ENCODE data around the gene RGS2.

DNA sequence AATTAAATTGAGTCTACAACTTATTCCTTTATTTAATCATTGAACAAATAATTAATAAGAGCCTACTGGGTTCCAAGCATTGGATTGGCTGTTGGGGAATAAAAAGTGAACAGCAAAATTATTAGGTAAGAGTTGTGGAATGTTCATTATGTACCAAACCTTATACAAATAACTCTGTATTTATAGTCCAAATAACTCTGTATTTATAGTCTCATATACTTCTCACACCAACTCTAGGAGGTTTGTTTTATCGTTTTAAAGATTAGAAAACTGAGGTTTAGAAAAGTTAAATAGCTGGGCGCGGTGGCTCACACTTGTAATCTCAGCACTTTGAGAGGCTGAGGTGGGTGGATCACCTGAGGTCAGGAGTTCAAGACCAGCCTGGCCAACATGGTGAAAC, 40.6 kb downstream of the RGS2 start:
- TF ChIP-seq, protein P1, sequence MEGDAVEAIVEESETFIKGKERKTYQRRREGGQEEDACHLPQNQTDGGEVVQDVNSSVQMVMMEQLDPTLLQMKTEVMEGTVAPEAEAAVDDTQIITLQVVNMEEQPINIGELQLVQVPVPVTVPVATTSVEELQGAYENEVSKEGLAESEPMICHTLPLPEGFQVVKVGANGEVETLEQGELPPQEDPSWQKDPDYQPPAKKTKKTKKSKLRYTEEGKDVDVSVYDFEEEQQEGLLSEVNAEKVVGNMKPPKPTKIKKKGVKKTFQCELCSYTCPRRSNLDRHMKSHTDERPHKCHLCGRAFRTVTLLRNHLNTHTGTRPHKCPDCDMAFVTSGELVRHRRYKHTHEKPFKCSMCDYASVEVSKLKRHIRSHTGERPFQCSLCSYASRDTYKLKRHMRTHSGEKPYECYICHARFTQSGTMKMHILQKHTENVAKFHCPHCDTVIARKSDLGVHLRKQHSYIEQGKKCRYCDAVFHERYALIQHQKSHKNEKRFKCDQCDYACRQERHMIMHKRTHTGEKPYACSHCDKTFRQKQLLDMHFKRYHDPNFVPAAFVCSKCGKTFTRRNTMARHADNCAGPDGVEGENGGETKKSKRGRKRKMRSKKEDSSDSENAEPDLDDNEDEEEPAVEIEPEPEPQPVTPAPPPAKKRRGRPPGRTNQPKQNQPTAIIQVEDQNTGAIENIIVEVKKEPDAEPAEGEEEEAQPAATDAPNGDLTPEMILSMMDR (IDR thresholded peaks at IDR 0.05 in 2 of 3, conservative IDR thresholded peaks at IDR 0.05 in 1 of 3; ENCODE audit: insufficient read depth in 2 of 3, low read depth in 1 of 3, low read length in 3 of 3) = no peak
- TF ChIP-seq NR4A1 (CRISPR knock-in tag; IDR thresholded peaks at IDR 0.05) (no peak), NR4A1 (tag; IDR thresholded peaks at IDR 0.05) (no peak), MAFF (IDR thresholded peaks at IDR 0.05; ENCODE audit: low read length) (no peak), EZH2 (IDR thresholded peaks at IDR 0.05; ENCODE audit: borderline replicate concordance, low read depth, low read length) (no peak), STAT5B (CRISPR knock-in tag; IDR thresholded peaks at IDR 0.05) (no peak), NR3C1 (CRISPR knock-in tag; IDR thresholded peaks at IDR 0.05) (no peak), ZNF121 (CRISPR knock-in tag; conservative IDR thresholded peaks at IDR 0.05) (no peak), SMC3 (conservative IDR thresholded peaks at IDR 0.05; ENCODE audit: insufficient read depth, low read depth, low read length) (no peak), KAT8 (IDR thresholded peaks at IDR 0.05; ENCODE audit: low read depth) (no peak), RAD51 (IDR thresholded peaks at IDR 0.05; ENCODE audit: borderline replicate concordance, low read depth) (no peak)
- TF ChIP-seq, protein P2, sequence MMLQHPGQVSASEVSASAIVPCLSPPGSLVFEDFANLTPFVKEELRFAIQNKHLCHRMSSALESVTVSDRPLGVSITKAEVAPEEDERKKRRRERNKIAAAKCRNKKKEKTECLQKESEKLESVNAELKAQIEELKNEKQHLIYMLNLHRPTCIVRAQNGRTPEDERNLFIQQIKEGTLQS (IDR thresholded peaks at IDR 0.05) = no peak
- TF ChIP-seq, protein P2 (CRISPR knock-in tag; conservative IDR thresholded peaks at IDR 0.05) = no peak
- TF ChIP-seq, protein P3, sequence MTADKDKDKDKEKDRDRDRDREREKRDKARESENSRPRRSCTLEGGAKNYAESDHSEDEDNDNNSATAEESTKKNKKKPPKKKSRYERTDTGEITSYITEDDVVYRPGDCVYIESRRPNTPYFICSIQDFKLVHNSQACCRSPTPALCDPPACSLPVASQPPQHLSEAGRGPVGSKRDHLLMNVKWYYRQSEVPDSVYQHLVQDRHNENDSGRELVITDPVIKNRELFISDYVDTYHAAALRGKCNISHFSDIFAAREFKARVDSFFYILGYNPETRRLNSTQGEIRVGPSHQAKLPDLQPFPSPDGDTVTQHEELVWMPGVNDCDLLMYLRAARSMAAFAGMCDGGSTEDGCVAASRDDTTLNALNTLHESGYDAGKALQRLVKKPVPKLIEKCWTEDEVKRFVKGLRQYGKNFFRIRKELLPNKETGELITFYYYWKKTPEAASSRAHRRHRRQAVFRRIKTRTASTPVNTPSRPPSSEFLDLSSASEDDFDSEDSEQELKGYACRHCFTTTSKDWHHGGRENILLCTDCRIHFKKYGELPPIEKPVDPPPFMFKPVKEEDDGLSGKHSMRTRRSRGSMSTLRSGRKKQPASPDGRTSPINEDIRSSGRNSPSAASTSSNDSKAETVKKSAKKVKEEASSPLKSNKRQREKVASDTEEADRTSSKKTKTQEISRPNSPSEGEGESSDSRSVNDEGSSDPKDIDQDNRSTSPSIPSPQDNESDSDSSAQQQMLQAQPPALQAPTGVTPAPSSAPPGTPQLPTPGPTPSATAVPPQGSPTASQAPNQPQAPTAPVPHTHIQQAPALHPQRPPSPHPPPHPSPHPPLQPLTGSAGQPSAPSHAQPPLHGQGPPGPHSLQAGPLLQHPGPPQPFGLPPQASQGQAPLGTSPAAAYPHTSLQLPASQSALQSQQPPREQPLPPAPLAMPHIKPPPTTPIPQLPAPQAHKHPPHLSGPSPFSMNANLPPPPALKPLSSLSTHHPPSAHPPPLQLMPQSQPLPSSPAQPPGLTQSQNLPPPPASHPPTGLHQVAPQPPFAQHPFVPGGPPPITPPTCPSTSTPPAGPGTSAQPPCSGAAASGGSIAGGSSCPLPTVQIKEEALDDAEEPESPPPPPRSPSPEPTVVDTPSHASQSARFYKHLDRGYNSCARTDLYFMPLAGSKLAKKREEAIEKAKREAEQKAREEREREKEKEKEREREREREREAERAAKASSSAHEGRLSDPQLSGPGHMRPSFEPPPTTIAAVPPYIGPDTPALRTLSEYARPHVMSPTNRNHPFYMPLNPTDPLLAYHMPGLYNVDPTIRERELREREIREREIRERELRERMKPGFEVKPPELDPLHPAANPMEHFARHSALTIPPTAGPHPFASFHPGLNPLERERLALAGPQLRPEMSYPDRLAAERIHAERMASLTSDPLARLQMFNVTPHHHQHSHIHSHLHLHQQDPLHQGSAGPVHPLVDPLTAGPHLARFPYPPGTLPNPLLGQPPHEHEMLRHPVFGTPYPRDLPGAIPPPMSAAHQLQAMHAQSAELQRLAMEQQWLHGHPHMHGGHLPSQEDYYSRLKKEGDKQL (CRISPR knock-in tag; IDR thresholded peaks at IDR 0.05; ENCODE audit: borderline replicate concordance) = no peak
